Measurements from ENCODE around the gene FBXL17. TPM values are rescaled to one million over a fixed set of nuclear protein-coding genes. Genes with fewer than 3 reads are reported as not detected.

FBXL17 gene
- total and polyA plus RNA-seq, 9 of the 15 experiments (the other 6 are each of a cell fraction or from before 2014, with no cell fraction given) = 0.32 to 5.4 (median 1.8) TPM

GRCh38 chr5:107863125-107863524 is 518.8 kb downstream of the FBXL17 start:
- Histone ChIP-seq H3K4me1 (replicated peaks in 1 of 2; ENCODE audit: control insufficient read depth in 2 of 2, insufficient read depth in 2 of 2, low read length in 2 of 2) (no peaks in the 10 kb centered on the region), H3K9ac (ENCODE audit: insufficient read depth in 1 of 2, low read depth in 2 of 2, low read length in 2 of 2) (no peak overlapping the region), H3K36me3 (ENCODE audit: control insufficient read depth, insufficient read depth, low read length) (no peaks in the 10 kb centered on the region), H3K4me3 (no peak overlapping the region), H3K4me2 (ENCODE audit: insufficient read depth, low read length) (no peak overlapping the region), H2AFZ (ENCODE audit: low read depth, low read length) (no peak overlapping the region), H3K27me3 (ENCODE audit: control insufficient read depth in 2 of 2, insufficient read depth in 2 of 2, low read length in 2 of 2) (no peaks in the 10 kb centered on the region), H3K9me1 (ENCODE audit: control insufficient read depth, insufficient read depth, low read length) (no peaks in the 10 kb centered on the region), H3K79me2 (ENCODE audit: control insufficient read depth, insufficient read depth, low read length) (no peaks in the 10 kb centered on the region), H4K20me1 (replicated peaks; ENCODE audit: control insufficient read depth, insufficient read depth, low read length) (no peaks in the 10 kb centered on the region), H3K9me3 (replicated peaks; ENCODE audit: control insufficient read depth, insufficient read depth, low read depth, low read length) (no peaks in the 10 kb centered on the region), H3K27ac (ENCODE audit: extremely low read depth, low read depth, low read length) (no peak overlapping the region)
- TF ChIP-seq CCNT2 (IDR thresholded peaks at IDR 0.05; ENCODE audit: borderline replicate concordance, extremely low read depth, insufficient read length, low read depth, low read length) = no peak
- no peak for TF ChIP-seq ZNF311 (CRISPR knock-in tag; IDR thresholded peaks at IDR 0.05)
- TF ChIP-seq SMARCA4 (IDR thresholded peaks at IDR 0.05) = no peak
- no peak for TF ChIP-seq CXXC5 (CRISPR knock-in tag; IDR thresholded peaks at IDR 0.05)
- TF ChIP-seq HNRNPK (IDR thresholded peaks at IDR 0.05; ENCODE audit: low read depth, low read length, poor library complexity, severe bottlenecking) = no peak
- no peak for TF ChIP-seq RBM15 (IDR thresholded peaks at IDR 0.05; ENCODE audit: insufficient read depth, low read length)
- no peak for TF ChIP-seq PKNOX1 (IDR thresholded peaks at IDR 0.05)
- TF ChIP-seq ADNP (tag; IDR thresholded peaks at IDR 0.05) = no peak
- FAIRE-seq (no peak), ATAC-seq (no peak), DNase-seq (ENCODE audit: extremely low read depth in 1 of 4, low spot score in 3 of 4) (no peak)
- WGBS (ENCODE audit: insufficient coverage, low coverage, missing lambda C conversion rate) = 5% methylated on average over 2 of the region's 2 CpGs
- CTCF ChIA-PET (ENCODE audit: low intra/inter-chr PET ratio) = no interaction called here
- intact Hi-C loops (cut with micrococcal nuclease) = no loop called here
- in situ Hi-C loops (cut with MboI) = no loop called here
- POLR2A ChIA-PET = no interaction called here
- no TSS peak for BruUV-seq (replicated peaks)

Measured in K562 (cell line).